Measurements from ENCODE around the gene HTR2C.
A peak's percentile ranks its signal among the peaks of the same experiment; 100 is the strongest.
"Not testable (repeated sequence)": the region's sequence is repeated elsewhere in the genome, so short reads cannot be mapped to it uniquely, and the experiment has no call there.

HTR2C gene

DNA sequence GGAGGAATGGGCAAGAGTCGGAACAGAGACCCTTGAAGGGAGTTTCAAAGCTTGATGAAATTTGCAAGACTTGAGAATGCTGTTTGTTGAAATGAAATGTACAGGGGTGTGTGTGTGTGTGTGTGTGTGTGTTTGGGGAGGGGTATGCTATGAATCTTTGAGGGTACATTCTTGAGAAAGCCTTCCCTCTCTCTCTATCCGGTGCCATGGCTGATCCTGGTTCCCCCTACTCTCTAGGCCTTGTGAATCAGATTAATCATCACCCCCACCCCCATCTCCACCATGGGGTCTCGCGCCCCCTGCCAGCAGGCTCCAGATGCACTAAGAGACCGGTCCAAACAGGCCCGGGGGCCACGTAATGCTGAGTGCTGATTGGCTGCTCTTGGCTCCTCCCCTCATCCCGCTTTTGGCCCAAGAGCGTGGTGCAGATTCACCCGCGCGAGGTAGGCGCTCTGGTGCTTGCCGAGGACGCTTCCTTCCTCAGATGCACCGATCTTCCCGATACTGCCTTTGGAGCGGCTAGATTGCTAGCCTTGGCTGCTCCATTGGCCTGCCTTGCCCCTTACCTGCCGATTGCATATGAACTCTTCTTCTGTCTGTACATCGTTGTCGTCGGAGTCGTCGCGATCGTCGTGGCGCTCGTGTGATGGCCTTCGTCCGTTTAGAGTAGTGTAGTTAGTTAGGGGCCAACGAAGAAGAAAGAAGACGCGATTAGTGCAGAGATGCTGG is at the start of gene HTR2C:
Gene HTR2C, plus strand, starts transcription at position 441 of the 729 bp plus-strand sequence. CDS start 142,851 bp downstream, outside the sequence.
- DNase-seq, result no peak

GRCh38 chrX:114580336-114580735 is 3.5 kb upstream of the HTR2C start:
- DNase-seq, result no peak

- no peak for DNase-seq
Measured at GRCh38 chrX:114581528-114582263, 2.2 kb upstream of the HTR2C start.

DNA sequence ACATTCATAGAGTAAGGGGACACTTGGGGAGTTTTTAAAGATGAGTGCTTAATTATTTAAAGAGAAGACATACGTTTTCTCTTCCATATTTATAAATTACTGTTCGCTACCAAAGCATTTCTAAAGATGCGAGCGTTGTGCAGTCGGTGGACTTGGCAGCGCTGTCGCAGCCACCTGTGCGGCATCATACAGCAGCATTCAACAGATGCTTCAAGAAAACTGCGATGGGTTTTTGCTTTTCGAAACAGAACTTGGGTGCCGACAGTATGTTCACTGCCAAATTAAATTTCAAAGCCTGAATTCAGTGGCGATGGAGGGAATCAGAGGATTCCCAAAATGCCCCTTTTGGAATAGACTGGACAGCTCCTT is 1.6 kb upstream of the HTR2C start:
- DNase-seq, result no peak

DNA sequence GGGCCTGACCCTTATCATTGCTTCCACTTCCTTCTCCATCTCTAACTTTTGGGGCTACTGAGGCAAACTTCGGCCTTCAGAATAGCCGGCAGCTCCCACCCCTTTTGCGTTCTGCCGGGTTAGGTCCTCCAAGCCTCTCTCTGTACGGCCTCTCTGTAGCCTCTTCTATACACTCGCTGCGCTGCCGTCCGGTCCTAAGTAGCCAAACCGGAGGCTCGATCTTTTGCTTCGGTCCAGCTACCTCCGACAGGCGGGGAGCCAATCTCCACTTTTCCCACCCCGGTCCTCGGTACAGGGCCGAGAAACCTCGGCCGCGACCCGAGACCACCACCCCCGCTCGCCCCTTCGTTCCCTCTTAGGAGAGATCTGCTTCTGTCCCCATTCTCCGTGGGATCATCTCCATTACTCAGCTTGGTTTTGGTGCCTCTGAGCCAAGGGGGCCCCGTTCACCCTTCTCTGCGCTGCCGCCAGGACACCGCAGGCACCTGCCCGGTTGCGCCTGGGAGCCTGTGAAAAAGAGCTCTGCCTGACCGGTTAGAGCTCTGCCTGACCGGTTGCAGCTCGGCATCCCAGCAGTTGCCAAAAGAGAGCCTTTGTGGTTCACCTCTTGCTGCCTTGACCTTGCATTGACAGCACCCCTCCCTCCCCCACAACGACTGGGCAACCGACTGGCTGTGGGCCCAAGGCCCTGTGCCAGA is 1.0 kb upstream of the HTR2C start:
- DNase-seq, result no peak

GRCh38 chrX:114584375-114584943 is 573 bp downstream of the HTR2C start:
- DNase-seq, result no peak

DNA sequence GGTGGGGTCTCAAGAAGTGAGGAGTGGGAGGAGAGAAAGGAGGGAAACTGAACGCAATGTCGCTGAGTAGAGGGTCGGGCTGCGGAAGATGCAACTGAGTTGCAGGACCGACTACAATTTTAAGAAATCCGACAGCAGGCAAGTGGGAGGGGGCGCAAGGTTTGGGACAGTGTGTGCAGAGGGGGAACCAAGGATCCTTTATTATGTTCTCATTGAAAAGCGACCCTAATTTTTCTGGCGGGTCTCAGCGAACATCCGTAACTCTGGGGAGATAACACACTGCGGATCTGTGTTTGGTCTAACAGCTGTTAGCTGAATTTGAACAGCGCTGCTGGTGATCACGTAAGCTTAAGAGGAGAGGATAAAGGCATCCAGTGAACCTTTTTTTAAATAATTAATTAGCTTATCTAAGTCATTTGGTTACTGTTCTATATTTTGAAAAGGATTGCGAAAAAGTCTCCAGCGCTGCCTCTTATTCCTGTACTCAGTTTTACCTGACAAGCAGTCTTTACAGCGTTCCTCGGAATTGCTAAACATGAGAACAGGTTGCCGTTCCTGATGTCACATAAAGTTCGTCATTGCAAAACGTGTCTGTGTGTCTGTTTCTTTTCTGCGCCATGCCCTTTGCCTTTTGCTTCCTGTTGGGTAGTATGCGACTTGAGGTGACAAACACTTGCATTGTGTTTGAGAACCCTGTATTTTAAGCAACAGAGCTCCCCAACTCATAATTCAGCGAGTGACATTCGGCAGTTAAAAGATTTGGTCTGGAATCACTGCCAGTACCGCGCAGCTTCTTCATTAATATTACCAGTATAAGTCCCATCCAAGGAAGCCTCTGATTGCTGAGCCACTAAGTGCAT is 1.3 kb downstream of the HTR2C start:
- DNase-seq, result no peak

- DNase-seq, result no peak
Measured at GRCh38 chrX:114591121-114591520, 7.2 kb downstream of the HTR2C start.

DNA sequence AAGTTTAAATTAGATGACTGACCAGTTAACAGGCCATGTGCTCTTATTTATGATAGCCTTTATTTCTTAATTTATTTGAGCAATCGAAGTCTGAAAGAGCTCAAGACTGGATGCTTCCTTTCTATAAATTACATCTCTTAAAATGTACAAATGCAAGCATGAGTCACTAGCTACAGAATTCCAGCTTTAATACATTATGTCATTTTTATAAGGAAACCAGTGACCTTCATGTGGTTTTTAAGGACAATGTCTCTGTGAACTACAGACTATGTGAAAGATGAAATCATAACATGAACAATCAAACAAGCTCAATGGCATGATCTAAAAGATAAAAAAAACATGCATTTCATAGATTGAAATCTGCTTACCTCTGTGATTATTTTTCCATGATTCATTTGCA is 15.4 kb downstream of the HTR2C start:
- DNase-seq, result no peak

GRCh38 chrX:114599911-114600310 is 16.0 kb downstream of the HTR2C start:
- DNase-seq, result no peak

GRCh38 chrX:114606619-114607018 is 22.7 kb downstream of the HTR2C start:
- not testable (repeated sequence) for DNase-seq

DNA sequence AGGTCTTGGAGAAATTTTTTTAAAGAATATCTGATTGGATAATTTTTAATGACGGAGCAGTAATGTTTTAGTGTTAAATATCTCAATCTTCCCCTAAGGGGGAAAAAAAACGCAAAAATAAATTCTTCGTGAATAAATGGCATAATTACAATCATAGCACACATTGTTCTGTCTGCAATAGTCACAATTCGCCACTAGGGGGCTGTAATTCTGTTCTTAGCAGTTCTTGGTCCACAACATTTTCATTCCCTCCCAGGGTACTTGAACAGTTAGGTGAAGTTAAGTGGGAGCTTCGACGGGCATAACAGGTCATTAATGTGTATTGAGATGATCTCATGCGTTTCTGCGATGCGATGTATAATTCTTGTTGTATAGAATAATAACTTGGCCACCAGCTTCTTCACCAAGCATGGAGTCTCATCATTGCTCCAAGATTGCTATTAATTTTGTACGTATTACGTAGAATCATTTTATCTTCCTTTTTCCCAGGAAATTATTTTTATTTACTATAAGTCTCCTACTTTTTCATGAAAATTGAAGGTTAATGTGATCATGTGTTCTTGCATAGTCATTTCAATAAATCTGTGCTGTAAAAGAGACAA is 27.2 kb downstream of the HTR2C start:
- peak; percentile 42 for DNase-seq

GRCh38 chrX:114615765-114616164 is 31.9 kb downstream of the HTR2C start:
- no peak for DNase-seq

DNA sequence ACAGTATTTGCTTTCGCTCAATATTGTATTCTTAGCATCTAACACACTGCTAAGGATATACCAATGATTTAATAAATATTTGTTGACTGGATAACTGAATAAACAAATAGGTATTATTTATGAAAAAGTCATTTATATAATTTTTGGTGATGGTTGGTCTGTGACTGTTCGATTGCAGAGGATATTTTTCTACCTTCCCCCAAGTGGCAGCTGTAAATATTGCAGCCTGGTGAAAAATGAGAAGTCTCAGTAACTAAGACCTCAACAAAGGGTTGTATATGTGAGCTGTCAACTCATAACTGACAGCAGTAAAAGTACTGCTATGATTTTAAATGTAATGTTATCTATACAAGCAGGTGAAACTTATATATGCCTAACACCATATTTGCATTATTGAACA is 36.0 kb downstream of the HTR2C start:
- peak; percentile 2 for DNase-seq

GRCh38 chrX:114626323-114626722 is 42.4 kb downstream of the HTR2C start:
- DNase-seq, result peak; percentile 2

DNA sequence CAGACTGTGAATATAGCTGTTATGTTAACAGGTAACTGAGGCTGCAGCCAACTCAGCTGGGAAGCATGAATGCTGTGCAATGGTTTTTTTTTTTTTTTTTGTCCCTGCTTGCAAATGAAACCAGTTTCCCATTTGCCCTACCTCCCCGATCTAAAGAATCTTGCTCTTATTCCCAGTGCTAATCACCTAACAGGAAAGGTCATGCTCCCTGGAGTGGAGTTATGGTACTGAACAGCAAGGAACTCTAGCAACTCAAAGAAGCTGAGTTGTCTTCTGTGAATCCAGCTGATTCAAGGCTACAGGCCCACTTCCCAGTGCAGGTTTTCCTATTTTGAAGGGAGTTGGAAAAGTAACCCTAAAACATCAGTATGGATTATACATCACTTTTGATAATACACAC is 52.1 kb downstream of the HTR2C start:
- DNase-seq, result no peak

DNA sequence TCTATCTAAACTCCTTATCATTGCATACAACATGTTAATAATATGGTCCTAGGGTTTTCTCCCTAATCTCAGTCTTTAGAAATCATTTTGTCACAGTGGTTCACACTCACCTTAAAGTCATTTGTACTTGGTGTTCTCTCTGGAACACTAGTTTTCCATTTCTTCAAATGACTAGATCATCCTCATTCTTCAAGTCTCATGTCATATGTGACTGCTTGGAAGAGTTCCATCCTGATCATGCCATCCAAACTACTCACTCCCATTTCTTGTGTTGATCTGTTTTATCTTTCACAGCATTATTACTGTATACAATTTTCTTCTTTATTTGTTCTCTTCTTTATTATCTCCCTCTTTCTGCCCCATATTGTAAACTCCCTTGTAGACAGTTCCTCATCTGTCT is 66.5 kb downstream of the HTR2C start:
- DNase-seq, result no peak

- DNase-seq, result no peak
Measured at GRCh38 chrX:114675365-114675764, 91.5 kb downstream of the HTR2C start.

GRCh38 chrX:114700533-114700932 is 116.6 kb downstream of the HTR2C start:
- not testable (repeated sequence) for DNase-seq

DNA sequence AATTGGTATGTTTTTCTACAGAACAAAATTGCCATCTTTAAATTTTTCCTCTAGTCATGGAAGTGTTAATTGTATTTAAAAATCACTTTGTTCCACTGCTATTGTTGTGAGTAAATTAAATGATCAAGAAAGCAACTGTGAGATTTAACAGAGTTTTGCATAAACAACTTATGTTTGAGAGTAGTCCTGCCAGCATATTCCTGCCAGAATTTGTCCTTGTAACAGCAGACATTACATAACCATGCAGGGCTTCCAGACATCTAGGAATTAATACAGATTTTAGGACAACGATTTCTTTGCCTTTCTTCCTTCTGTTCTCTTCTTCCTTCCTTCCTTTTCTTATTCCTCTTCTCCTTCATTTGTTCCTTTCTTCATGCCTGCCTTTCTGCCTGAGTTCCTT is 125.5 kb downstream of the HTR2C start:
- DNase-seq, result no peak

DNA sequence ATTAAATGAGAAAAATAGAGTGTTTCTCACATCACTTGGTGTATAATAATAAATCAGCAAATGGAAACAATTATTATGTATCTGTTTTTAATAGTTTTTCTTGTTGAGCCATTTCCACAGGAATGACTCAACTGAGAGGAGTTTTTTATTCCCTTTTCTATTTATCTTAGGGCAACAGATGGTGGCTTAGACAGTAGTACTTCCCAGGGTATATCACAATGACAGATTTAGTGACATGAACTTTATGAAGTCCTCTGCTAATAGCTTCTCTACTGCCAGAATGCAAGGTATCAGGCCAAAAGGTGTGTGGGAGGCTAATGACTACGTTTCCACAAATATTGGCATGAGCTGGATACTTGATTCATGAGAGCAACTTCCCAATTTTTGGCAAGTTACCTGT is 126.7 kb downstream of the HTR2C start:
- DNase-seq, result no peak

GRCh38 chrX:114712466-114712865 is 128.6 kb downstream of the HTR2C start:
- DNase-seq, result no peak
